Eye (tissue), 1 donor: ENCODE results near the gene HHIPL1.

Experiments
- DNase-seq: peaks from one replicate; pipeline ENCODE4 v3.0.0-alpha.2; 2015

HHIPL1 gene

GRCh38 chr14:99644723-99645544, at the start of gene HHIPL1:
HHIPL1 (plus strand) TSS chr14:99645129; CDS start chr14:99645208, 79 bp downstream.
- peak; percentile 53 for DNase-seq

GRCh38 chr14:99595524-99595923, 49.4 kb upstream of the HHIPL1 start:
- DNase-seq, result no peak

DNA sequence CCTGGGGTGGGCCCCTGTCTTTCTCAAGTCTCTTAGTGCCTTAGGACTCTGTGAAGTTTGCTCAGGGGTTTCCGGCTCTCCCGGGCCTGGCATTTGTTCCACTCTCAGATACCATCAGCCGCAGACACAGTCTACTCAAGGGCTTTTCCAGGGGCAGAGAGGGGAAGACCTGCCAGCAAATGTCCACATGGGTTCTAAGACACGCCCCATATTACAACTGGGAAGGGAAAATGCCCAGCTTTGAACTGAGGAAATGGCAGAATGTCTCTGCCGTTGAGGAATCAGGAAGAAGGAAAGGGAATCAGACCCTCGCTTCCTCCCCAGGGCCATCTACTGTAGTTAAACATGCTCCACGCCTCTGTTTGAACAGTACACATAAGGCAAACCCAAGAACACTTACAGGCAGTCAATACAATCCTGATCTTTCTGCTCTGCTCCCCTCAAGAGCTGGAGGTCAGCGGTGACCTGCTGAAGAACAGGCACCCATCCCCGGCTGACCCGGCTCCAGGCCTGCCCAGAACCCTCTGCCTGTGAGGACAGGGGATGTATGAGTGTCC, 48.8 kb upstream of the HHIPL1 start:
- no peak for DNase-seq

DNA sequence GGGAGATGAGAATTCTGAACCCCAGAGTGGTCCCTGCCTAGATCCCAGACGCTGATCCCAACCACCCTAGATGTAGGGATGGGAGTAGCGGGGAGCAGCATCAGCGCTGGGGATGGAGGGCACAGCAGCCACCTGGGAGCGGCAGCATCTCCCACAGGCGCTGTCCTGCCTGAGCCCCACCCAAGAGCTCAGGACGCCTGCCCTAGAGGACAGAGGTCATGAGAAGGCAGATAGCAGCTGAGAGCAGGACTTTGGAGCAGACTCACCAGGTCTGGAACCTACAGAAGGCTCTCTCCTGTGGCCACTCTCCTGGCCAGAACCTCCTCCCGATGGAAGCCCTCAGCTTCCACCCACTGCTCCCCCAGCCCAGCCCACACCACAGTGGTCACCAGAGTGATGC, 48.2 kb upstream of the HHIPL1 start:
- no peak for DNase-seq

- DNase-seq, result peak; percentile 51
Observed at GRCh38 chr14:99597911-99598600, 46.9 kb upstream of the HHIPL1 start.

- peak; percentile 82 for DNase-seq
Observed at GRCh38 chr14:99598774-99599173, 46.2 kb upstream of the HHIPL1 start.

DNA sequence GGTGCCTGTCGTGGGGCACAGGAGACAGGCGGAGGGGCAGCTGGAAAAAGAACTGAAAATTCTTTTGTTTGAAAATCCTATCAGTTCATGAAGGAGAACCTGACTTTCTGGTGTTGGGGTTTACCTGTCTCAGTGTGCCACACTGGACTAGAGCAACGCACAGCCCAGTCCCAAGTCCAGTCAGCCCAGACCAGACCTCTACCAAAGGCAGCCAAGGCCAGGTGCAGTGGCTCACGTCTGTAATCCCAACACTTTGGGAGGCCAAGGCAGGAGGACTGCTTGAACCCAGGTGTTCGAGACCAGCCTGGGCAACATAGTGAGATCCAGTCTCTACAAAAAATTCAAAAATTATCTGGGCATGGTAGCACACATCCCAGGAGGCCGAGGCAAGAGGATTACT, 45.5 kb upstream of the HHIPL1 start:
- DNase-seq, result no peak

GRCh38 chr14:99600232-99600888, 44.6 kb upstream of the HHIPL1 start:
- DNase-seq, result no peak

GRCh38 chr14:99601361-99601831, 43.5 kb upstream of the HHIPL1 start:
- DNase-seq, result no peak

GRCh38 chr14:99602054-99602787, 42.7 kb upstream of the HHIPL1 start:
- peak; percentile 49 for DNase-seq

- DNase-seq, result no peak
Observed at GRCh38 chr14:99602788-99603415, 42.0 kb upstream of the HHIPL1 start.

- peak; percentile 80 for DNase-seq
Observed at GRCh38 chr14:99603471-99604277, 41.3 kb upstream of the HHIPL1 start, which contains the start of gene CCDC85C. CCDC85C (minus strand) TSS chr14:99604207; CDS start chr14:99603959, 248 bp downstream.

- peak; percentile 98 for DNase-seq
Observed at GRCh38 chr14:99604278-99604765, 40.6 kb upstream of the HHIPL1 start.

GRCh38 chr14:99604766-99605298, 40.1 kb upstream of the HHIPL1 start:
- no peak for DNase-seq

DNA sequence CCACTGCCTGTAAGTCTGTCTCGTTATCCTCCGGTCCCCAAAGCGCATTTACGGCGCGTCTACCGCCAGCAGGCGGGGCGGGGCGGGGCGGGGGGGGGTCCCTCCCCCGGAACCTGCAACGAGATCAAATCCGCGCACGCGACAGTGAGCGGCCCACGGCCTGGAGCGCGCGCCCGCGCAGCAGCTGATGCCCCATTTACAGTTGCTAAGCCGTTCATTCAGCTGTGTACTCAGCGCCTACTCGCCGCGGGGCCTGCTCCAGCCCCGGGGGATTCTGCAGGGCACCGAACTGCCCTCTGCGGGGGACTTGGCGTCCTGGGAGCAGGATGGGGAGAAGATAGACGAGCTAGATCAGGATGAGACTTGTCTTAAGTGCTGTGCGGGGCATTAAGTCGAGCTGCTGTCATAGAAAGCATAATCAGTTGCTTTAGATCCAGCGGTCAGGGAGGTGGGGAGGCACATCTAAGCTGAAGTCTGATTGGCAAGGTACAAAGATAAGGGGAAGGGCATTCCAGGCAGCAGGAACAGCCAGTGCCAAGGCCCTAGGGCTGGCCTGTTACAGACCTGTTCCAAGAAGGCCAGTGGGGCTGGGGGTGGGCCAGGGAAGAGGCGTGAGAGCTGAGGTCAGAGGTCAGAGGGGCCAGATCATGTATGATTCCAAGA, 39.5 kb upstream of the HHIPL1 start:
- peak; percentile 92 for DNase-seq

DNA sequence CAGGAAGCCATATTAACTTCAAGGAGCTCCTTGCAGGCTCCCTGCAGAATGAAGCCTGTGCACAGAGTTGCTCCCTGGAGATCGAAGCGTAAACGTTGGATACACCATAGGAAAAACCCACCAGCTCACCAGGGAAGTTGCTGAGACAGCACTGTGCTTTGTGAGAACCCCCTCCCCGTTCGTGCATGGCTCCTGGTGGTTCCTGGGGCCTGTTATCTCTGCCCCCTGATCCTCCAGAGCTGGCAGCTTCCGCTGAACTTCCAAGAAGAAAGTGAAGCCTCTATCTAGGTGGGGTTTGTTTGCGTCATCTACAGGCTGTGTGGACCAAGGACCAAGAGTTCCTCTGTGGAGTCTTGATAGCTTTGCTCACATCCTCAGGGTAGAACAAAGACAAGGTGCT, 38.6 kb upstream of the HHIPL1 start:
- no peak for DNase-seq

DNA sequence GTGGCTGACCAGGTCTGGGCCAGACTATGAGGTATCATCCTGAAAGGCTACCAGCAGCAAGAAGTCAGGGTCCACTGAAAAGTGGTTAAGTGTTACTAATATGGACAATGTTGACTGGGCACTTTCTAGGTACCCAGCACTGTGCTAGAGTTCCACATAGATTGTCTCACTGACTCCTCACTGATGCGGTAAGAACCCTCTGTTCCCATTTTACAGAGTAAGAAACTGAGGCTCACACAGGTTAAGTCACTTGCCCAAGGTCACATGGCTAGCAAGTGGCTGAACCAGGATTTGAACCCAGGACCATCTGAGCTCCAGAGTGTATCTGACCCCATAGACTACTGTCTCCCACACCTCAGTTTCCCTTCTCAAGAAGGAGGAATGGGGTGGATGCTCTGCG, 36.3 kb upstream of the HHIPL1 start:
- no peak for DNase-seq

- DNase-seq, result no peak
Observed at GRCh38 chr14:99609245-99610170, 35.4 kb upstream of the HHIPL1 start.

GRCh38 chr14:99611646-99612045, 33.3 kb upstream of the HHIPL1 start:
- no peak for DNase-seq
